GM21723 (cell line): Measurements from ENCODE around the gene BLOC1S2.
"Not testable (repeated sequence)": the region's sequence is repeated elsewhere in the genome, so short reads cannot be mapped to it uniquely, and the experiment has no call there.

Source experiments
- ATAC-seq: cut with Tn5 transposase; IDR thresholded peaks from one replicate; pipeline ENCODE4 v1.9.1; 2021; ENCODE audit warnings: mild to moderate bottlenecking, moderate library complexity; ENCODE audit not compliant: unreplicated experiment

BLOC1S2 gene

GRCh38 chr10:100292300-100292699 is 5.8 kb upstream of the BLOC1S2 start:
- not testable (repeated sequence) for ATAC-seq

- ATAC-seq, result no peak
Observed at GRCh38 chr10:100291356-100291755, 4.9 kb upstream of the BLOC1S2 start.

- no peak for ATAC-seq
Observed at GRCh38 chr10:100289641-100290040, 3.2 kb upstream of the BLOC1S2 start.

GRCh38 chr10:100288196-100288595 is 1.7 kb upstream of the BLOC1S2 start:
- no peak for ATAC-seq

- no peak for ATAC-seq
Observed at GRCh38 chr10:100287756-100288155, 1.3 kb upstream of the BLOC1S2 start.

- not testable (repeated sequence) for ATAC-seq
Observed at GRCh38 chr10:100285326-100285725, 1.2 kb downstream of the BLOC1S2 start.

GRCh38 chr10:100282907-100283306 is 3.6 kb downstream of the BLOC1S2 start:
- ATAC-seq, result no peak

GRCh38 chr10:100276971-100277370 is 9.5 kb downstream of the BLOC1S2 start:
- not testable (repeated sequence) for ATAC-seq

GRCh38 chr10:100267239-100268104 is 19.0 kb downstream of the BLOC1S2 start, which contains the start of gene CWF19L1:
Gene CWF19L1, minus strand, starts transcription at chr10:100267638. Its CDS starts 45 bp downstream, at chr10:100267593.
- ATAC-seq, result peak; percentile 78

GRCh38 chr10:100265821-100266485 is 20.5 kb downstream of the BLOC1S2 start:
- ATAC-seq, result no peak

- ATAC-seq, result no peak
Observed at GRCh38 chr10:100254191-100254590, 32.3 kb downstream of the BLOC1S2 start.

GRCh38 chr10:100253041-100253440 is 33.4 kb downstream of the BLOC1S2 start:
- ATAC-seq, result no peak

GRCh38 chr10:100248820-100249219 is 37.7 kb downstream of the BLOC1S2 start:
- ATAC-seq, result no peak

- ATAC-seq, result no peak
Observed at GRCh38 chr10:100245484-100246220, 40.8 kb downstream of the BLOC1S2 start.

- ATAC-seq, result no peak
Observed at GRCh38 chr10:100239851-100240250, 46.6 kb downstream of the BLOC1S2 start.

- ATAC-seq, result no peak
Observed at GRCh38 chr10:100238429-100238828, 48.1 kb downstream of the BLOC1S2 start.

- no peak for ATAC-seq
Observed at GRCh38 chr10:100232101-100232500, 54.4 kb downstream of the BLOC1S2 start.

GRCh38 chr10:100229819-100230422 is 56.6 kb downstream of the BLOC1S2 start:
- no peak for ATAC-seq

- no peak for ATAC-seq
Observed at GRCh38 chr10:100223879-100224278, 62.6 kb downstream of the BLOC1S2 start.
